CD4-positive, alpha-beta memory T cell (primary cell): ENCODE data around the gene TPT1. TPM values are rescaled to one million over a fixed set of nuclear protein-coding genes. Genes with fewer than 3 reads are reported as not detected.
"Not testable (repeated sequence)": the region's sequence is repeated elsewhere in the genome, so short reads cannot be mapped to it uniquely, and the experiment has no call there.

Experiments
- CTCF ChIA-PET: fragments of 350-600 bp; sonication (Branson Sonifier 250); formaldehyde crosslinking; loops from one replicate; lab custom pipeline; 2021; ENCODE audit warnings: inconsistent platforms; ENCODE audit not compliant: partially characterized antibody; lab: Charles Lee
- POLR2A ChIA-PET: fragments of 350-600 bp; sonication (Branson Sonifier 250); formaldehyde crosslinking; loops from one replicate; lab custom pipeline; 2021; ENCODE audit not compliant: partially characterized antibody; lab: Charles Lee
- DNase-seq, 5 donors: peaks; one replicate each; pipeline versions ENCODE4 v3.0.0 to v3.0.0-alpha.2; 2020 to 2022; ENCODE audit warnings: mixed read lengths in 1 of 5
- H3K27ac ChIP-seq: one replicate; pipeline ENCODE4 v1.7.0; 2013; ENCODE audit warnings: low read depth, low read length
- H3K27me3 ChIP-seq: 2 replicates; pipeline ENCODE4 v1.7.0; 2013; ENCODE audit warnings: mild to moderate bottlenecking, low read length, moderate library complexity; ENCODE audit not compliant: insufficient read depth
- H3K36me3 ChIP-seq: 2 replicates; pipeline ENCODE4 v1.7.0; 2013; ENCODE audit warnings: mild to moderate bottlenecking, low read length, moderate library complexity; ENCODE audit not compliant: insufficient read depth
- H3K4me1 ChIP-seq: 2 replicates; pipeline ENCODE4 v1.7.0; 2013; ENCODE audit warnings: mild to moderate bottlenecking, low read length, moderate library complexity; ENCODE audit not compliant: insufficient read depth
- H3K4me3 ChIP-seq, 2 donors: one replicate each; pipeline ENCODE4 v1.7.0; 2013; ENCODE audit warnings: low read length in 2 of 2, mild to moderate bottlenecking in 1 of 2
- H3K9me3 ChIP-seq, 2 donors: one replicate each; pipeline ENCODE4 v1.7.0; 2013; ENCODE audit warnings: low read length in 2 of 2, control low read depth in 1 of 2; ENCODE audit not compliant: control insufficient read depth in 1 of 2
- H3K27ac Mint-ChIP-seq, 7 donors: one replicate each; pipeline ENCODE4 v1.8.0; 2020 to 2021; ENCODE audit warnings: mixed read lengths in 7 of 7, mild to moderate bottlenecking in 6 of 7, inconsistent platforms in 3 of 7, moderate library complexity in 3 of 7
- H3K27me3 Mint-ChIP-seq, 2 donors: one replicate each; pipeline ENCODE4 v1.8.0; 2020 to 2021; ENCODE audit warnings: mixed read lengths in 2 of 2
- H3K36me3 Mint-ChIP-seq, 2 donors: one replicate each; pipeline ENCODE4 v1.8.0; 2020 to 2021; ENCODE audit warnings: mixed read lengths in 2 of 2, inconsistent platforms in 1 of 2, mild to moderate bottlenecking in 1 of 2
- H3K4me1 Mint-ChIP-seq, 4 donors: one replicate each; pipeline ENCODE4 v1.8.0; 2020 to 2021; ENCODE audit warnings: mixed read lengths in 4 of 4, mild to moderate bottlenecking in 1 of 4
- H3K4me3 Mint-ChIP-seq, 8 donors: one replicate each; pipeline ENCODE4 v1.8.0; 2020 to 2021; ENCODE audit warnings: mixed read lengths in 8 of 8, mild to moderate bottlenecking in 7 of 8, moderate library complexity in 6 of 8, inconsistent platforms in 3 of 8
- H3K9me3 Mint-ChIP-seq, 8 donors: one replicate each; pipeline ENCODE4 v1.8.0; 2020 to 2021; ENCODE audit warnings: mixed read lengths in 8 of 8, mild to moderate bottlenecking in 5 of 8, inconsistent platforms in 3 of 8, moderate library complexity in 1 of 8
- intact Hi-C: fragments of 100-400 bp; cut with micrococcal nuclease; formaldehyde crosslinking; loops from one replicate; pipeline ENCODE4 v1.15.1; 2023
- polyA plus RNA-seq, 2 donors: library from polyadenylated mRNA; unstranded; fragments of 300-500 nt; fragmentation: Illumina TruSeq; gene quantifications; one replicate each; pipeline ENCODE4 v1.2.3, GENCODE V29; 2021
- total RNA-seq, 2 experiments: library from RNA; stranded (reverse); gene quantifications; one replicate each; pipeline ENCODE4 v1.2.3, GENCODE V29; 2021

Gene TPT1
- total and polyA plus RNA-seq, 4 experiments from 2014 or later, result 2,372 to 11,080 (median 7,185) TPM

DNA sequence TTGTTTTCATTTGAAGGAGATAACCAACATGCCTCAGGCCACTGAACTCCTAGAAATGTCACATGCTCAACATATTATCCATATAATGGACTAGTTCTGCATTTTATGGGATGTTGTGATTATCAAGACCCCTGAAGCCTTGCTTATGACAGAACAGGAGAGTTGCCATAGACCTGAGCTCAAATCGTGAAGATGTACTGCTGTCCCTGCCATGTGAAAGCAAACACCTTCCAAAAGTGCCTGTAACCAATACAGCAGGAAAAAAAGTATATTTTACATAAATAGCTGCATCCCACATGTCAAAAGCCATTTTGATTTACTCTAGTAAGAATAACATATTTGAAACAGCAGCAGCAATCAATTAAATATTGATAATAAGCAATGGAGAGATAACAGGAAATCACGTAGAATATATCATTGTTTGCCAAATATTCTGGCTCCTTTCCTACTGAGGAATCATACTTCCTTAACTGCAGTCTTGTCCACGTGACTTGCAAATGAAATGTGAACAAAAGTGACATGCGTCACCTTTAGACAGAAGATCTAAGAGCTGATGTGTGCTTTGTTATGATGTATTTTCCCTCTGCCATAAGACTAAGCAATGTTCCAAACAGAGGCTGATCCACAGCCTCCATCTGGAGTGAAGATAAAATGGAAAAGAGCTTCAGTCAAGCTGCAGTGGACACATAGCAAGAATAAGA is 43.6 kb upstream of the TPT1 start:
- Histone ChIP-seq H3K4me3 (no peak overlapping the region), H3K36me3 (no peaks in the 10 kb centered on the region), H3K27me3 (no peaks in the 10 kb centered on the region), H3K9me3 (no peaks in the 10 kb centered on the region), H3K4me1 (no peaks in the 10 kb centered on the region), H3K27ac (no peak overlapping the region)
- no peak overlapping the region for H3K4me3 Mint-ChIP-seq
- ChIA-PET CTCF (interaction anchor here (0.7 to 6.3 kb wide), 2 partner anchors 14 to 18 kb away, joined by 3 to 38 read pairs; no protein-coding TSS in a partner anchor), POLR2A (interaction anchor here (1.7 kb wide), 1 partner anchor 80 kb away, joined by 5 read pairs; the partner anchor contains the start of gene COG3)
- DNase-seq, result no peak
- no peaks in the 10 kb centered on the region for H3K27me3 Mint-ChIP-seq
- H3K9me3 Mint-ChIP-seq, result peaks cover 0 to 2% (median 0%) of the 10 kb centered on the region in 8 donors
- no peak overlapping the region for H3K27ac Mint-ChIP-seq
- intact Hi-C loops, result no loop called here
- H3K36me3 Mint-ChIP-seq, result peaks cover 18 to 24% of the 10 kb centered on the region in 2 donors
- peaks cover 0 to 2% (median 0%) of the 10 kb centered on the region in 4 donors for H3K4me1 Mint-ChIP-seq

DNA sequence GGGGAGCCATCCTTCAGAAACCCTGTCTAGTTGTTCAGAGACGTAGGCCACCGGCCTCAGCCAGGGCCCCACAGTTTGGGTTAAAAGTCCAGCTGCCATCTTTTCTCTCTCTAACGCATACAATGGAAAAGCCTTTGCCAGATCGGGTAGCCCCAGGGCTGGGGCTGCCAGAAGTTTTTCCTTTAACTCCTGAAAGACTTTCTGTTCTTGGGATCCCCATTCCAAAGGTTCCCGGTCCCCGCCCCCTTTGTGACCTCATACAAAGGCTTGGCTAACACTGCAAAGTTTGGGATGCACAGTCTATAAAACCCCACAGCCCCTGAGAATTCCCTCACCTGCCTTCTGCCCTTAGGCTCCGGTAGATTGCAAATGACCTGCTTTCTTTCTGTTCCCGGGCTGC is 41.8 kb upstream of the TPT1 start:
- DNase-seq, CTCF ChIA-PET, H3K36me3 ChIP-seq, H3K27me3 ChIP-seq, H3K4me1 Mint-ChIP-seq, H3K27ac Mint-ChIP-seq, H3K27ac ChIP-seq, H3K9me3 Mint-ChIP-seq, H3K9me3 ChIP-seq, H3K4me3 ChIP-seq, H3K4me1 ChIP-seq, H3K27me3 Mint-ChIP-seq, H3K4me3 Mint-ChIP-seq, intact Hi-C loops: not testable (repeated sequence)
- POLR2A ChIA-PET, result interaction anchor here (0.6 kb wide), 1 partner anchor 15 kb away, joined by 4 read pairs; no protein-coding TSS in a partner anchor
- H3K36me3 Mint-ChIP-seq, result peaks cover 18% of the 10 kb centered on the region in 2 donors

DNA sequence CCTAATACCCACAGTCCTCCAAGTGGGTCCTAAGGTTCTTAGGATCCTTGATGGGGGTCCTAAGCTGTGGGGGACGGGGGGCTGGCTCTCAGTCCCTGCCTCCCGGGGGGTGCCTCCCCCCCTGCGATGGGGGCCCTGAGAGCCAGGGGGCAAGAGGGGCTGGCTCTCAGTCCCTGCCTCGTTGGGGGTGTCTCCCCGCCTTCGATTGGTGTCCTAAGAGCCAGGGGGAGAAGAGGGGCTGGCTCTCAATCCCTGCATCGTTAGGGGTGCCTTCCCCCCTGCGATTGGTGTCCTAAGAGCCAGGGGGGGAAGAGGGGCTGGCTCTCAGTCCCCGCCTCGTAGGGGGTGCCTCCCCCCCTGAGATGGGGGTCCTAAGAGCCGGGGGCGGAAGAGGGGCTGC is 40.2 kb upstream of the TPT1 start:
- Histone ChIP-seq H3K4me1 (no peaks in the 10 kb centered on the region), H3K9me3 (no peaks in the 10 kb centered on the region), H3K36me3 (no peaks in the 10 kb centered on the region), H3K27ac (no peak overlapping the region), H3K4me3 (no peak overlapping the region), H3K27me3 (no peaks in the 10 kb centered on the region)
- peaks cover 12 to 13% of the 10 kb centered on the region in 2 donors for H3K36me3 Mint-ChIP-seq
- H3K4me1 Mint-ChIP-seq, result no peaks in the 10 kb centered on the region
- no peak for DNase-seq
- POLR2A ChIA-PET, result no interaction called here
- intact Hi-C loops, result no loop called here
- no peak overlapping the region for H3K27ac Mint-ChIP-seq
- no peak overlapping the region for H3K4me3 Mint-ChIP-seq
- CTCF ChIA-PET, result no interaction called here
- H3K27me3 Mint-ChIP-seq, result no peaks in the 10 kb centered on the region
- H3K9me3 Mint-ChIP-seq, result peaks cover 0 to 2% (median 0%) of the 10 kb centered on the region in 8 donors

DNA sequence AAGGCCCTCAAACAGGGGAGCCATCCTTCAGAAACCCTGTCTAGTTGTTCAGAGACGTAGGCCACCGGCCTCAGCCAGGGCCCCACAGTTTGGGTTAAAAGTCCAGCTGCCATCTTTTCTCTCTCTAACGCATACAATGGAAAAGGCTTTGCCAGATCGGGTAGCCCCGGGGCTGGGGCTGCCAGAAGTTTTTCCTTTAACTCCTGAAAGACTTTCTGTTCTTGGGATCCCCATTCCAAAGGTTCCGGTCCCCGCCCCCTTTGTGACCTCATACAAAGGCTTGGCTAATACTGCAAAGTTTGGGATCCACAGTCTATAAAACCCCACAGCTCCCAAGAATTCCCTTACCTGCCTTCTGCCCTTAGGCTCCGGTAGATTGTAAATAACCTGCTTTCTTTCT is 39.7 kb upstream of the TPT1 start:
- not testable (repeated sequence) for H3K9me3 Mint-ChIP-seq

DNA sequence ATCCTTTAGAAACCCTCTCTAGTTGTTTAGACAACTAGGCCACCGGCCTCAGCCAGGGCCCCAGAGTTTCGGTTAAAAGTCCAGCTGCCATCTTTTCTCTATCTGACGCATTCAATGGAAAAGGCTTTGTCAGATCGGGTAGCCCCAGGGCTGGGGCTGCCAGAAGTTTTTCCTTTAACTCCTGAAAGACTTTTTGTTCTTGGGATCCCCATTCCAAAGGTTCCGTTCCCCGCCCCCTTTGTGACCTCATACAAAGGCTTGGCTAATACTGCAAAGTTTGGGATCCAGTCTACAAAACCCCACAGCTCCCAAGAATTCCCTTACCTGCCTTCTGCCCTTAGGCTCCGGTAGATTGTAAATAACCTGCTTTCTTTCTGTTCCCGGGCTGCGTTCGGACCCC is 38.5 kb upstream of the TPT1 start:
- H3K36me3 ChIP-seq, POLR2A ChIA-PET, H3K9me3 ChIP-seq, H3K27me3 ChIP-seq, intact Hi-C loops, H3K4me3 Mint-ChIP-seq, H3K27ac ChIP-seq, H3K4me3 ChIP-seq, H3K9me3 Mint-ChIP-seq, H3K4me1 ChIP-seq, H3K4me1 Mint-ChIP-seq, DNase-seq, H3K36me3 Mint-ChIP-seq, H3K27me3 Mint-ChIP-seq, H3K27ac Mint-ChIP-seq: not testable (repeated sequence)
- CTCF ChIA-PET, result interaction anchor here (1.8 kb wide), 1 partner anchor 9 kb away, joined by 9 read pairs; no protein-coding TSS in a partner anchor

More for the DNA sequence above, 39.7 kb upstream of the TPT1 start:
- H3K4me3 ChIP-seq, intact Hi-C loops, H3K27ac Mint-ChIP-seq, POLR2A ChIA-PET, H3K4me3 Mint-ChIP-seq, H3K4me1 Mint-ChIP-seq, H3K36me3 ChIP-seq, H3K4me1 ChIP-seq, DNase-seq, CTCF ChIA-PET, H3K27ac ChIP-seq, H3K9me3 ChIP-seq, H3K27me3 ChIP-seq, H3K27me3 Mint-ChIP-seq: not testable (repeated sequence)
- H3K36me3 Mint-ChIP-seq, result peaks cover 12 to 13% of the 10 kb centered on the region in 2 donors

DNA sequence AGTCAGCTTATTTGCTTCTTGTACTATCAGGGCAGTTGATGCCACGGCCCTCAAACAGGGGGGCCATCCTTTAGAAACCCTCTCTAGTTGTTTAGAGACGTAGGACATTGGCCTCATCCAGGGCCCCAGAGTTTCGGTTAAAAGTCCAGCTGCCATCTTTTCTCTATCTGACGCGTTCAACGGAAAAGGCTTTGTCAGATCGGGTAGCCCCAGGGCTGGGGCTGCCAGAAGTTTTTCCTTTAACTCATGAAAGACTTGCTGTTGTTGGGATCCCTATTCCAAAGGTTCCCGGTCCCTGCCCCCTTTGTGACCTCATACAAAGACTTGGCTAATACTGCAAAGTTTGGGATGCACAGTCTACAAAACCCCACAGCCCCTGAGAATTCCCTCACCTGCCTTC is 37.8 kb upstream of the TPT1 start:
- H3K9me3 Mint-ChIP-seq, H3K4me3 Mint-ChIP-seq, H3K27ac Mint-ChIP-seq, DNase-seq, intact Hi-C loops, H3K4me1 Mint-ChIP-seq, H3K36me3 ChIP-seq, POLR2A ChIA-PET, H3K4me1 ChIP-seq, H3K9me3 ChIP-seq, H3K27me3 ChIP-seq, H3K27me3 Mint-ChIP-seq, H3K36me3 Mint-ChIP-seq, H3K27ac ChIP-seq, H3K4me3 ChIP-seq: not testable (repeated sequence)
- CTCF ChIA-PET, result interaction anchor here (1.8 kb wide), 1 partner anchor 8 kb away, joined by 9 read pairs; no protein-coding TSS in a partner anchor

DNA sequence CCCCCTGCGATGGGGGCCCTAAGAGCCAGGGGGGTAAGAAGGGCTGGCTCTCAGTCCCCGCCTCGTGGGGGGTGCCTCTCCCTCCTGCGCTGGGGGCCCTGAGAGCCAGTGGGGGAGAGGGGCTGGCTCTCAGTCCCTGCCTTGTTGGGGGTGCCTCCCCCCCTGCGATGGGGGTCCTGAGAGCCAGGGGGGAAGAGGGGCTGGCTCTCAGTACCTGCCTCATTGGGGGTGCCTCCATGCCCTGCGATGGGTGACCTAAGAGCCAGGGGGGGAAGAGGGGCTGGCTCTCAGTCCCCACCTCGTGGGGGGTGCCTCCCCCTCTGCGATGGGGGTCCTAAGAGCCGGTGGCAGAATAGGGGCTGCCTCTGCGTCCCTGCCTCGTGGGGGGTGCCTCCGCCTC is 36.3 kb upstream of the TPT1 start:
- H3K27ac Mint-ChIP-seq, POLR2A ChIA-PET, H3K36me3 ChIP-seq, H3K4me3 Mint-ChIP-seq, H3K4me1 Mint-ChIP-seq, DNase-seq, H3K27ac ChIP-seq, H3K9me3 ChIP-seq, H3K4me3 ChIP-seq, intact Hi-C loops, CTCF ChIA-PET, H3K36me3 Mint-ChIP-seq, H3K4me1 ChIP-seq, H3K9me3 Mint-ChIP-seq, H3K27me3 ChIP-seq, H3K27me3 Mint-ChIP-seq: not testable (repeated sequence)
